Measurements from ENCODE around the gene G6PD.

DNA sequence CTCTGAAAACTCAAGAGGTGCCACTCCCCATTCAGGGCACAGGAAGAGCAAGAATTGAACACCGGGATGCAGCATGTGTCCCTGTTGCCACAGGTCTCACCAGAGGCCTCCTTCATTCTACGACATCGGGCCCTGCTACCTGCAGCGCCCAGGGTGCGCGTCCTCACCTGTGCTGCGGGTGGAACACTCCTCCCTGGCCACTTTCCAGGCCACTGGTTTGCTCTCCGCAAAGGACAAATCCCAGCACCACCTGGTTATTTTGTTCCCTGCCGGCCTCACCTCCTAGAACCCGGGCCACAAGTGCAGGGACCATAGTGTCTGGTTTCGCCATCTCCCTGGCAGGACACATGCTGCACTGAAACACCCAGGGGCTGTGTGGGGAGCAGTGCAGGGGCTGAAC lies 16.4 kb downstream of the G6PD start:
- TF ChIP-seq NR1H2 (CRISPR knock-in tag; IDR thresholded peaks at IDR 0.05) (no peak), NFYB (CRISPR knock-in tag; conservative IDR thresholded peaks at IDR 0.05; ENCODE audit: low read depth) (no peak)
- TF ChIP-seq, protein P1, sequence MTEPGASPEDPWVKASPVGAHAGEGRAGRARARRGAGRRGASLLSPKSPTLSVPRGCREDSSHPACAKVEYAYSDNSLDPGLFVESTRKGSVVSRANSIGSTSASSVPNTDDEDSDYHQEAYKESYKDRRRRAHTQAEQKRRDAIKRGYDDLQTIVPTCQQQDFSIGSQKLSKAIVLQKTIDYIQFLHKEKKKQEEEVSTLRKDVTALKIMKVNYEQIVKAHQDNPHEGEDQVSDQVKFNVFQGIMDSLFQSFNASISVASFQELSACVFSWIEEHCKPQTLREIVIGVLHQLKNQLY (CRISPR knock-in tag; IDR thresholded peaks at IDR 0.05): no peak
